Esophagus squamous epithelium (tissue), 5 donors: Measurements from ENCODE around the gene IL20RA. TPM values are rescaled to one million over a fixed set of nuclear protein-coding genes. Genes with fewer than 3 reads are reported as not detected.

Experiments used
- DNase-seq: peaks from one replicate; lab custom pipeline; 2025; lab: John Stamatoyannopoulos, UW
- H3K27ac ChIP-seq, 4 donors: fragments of 200-600 bp; sonication (generic); one replicate each; pipeline ENCODE4 v1.5.1; 2016 to 2019; ENCODE audit warnings: mild to moderate bottlenecking in 1 of 4
- H3K27me3 ChIP-seq, 4 donors: fragments of 200-600 bp; sonication (generic); 1 replicate in 3 of 4; 2 replicates in 1 of 4; pipeline versions ENCODE4 v1.5.1 to v1.6.0; 2017 to 2021; ENCODE audit warnings: antibody characterized with exemption in 1 of 4
- H3K36me3 ChIP-seq, 3 donors: fragments of 200-600 bp; sonication (generic); one replicate each; pipeline ENCODE4 v1.5.1; 2016 to 2019
- H3K4me1 ChIP-seq, 3 donors: fragments of 200-600 bp; sonication (generic); one replicate each; pipeline ENCODE4 v1.5.1; 2017 to 2019
- H3K4me3 ChIP-seq, 4 donors: fragments of 200-600 bp; sonication (generic); 1 replicate in 3 of 4; 2 replicates in 1 of 4; pipeline ENCODE4 v1.5.1; 2016 to 2019; ENCODE audit warnings: mild to moderate bottlenecking in 2 of 4, moderate library complexity in 1 of 4
- H3K9me3 ChIP-seq, 3 donors: fragments of 200-600 bp; sonication (generic); one replicate each; pipeline ENCODE4 v1.5.1; 2016 to 2019
- POLR2A ChIP-seq, 4 donors: fragments of 450-650 bp; IDR thresholded peaks; one replicate each; pipeline ENCODE4 v1.6.1; 2017; ENCODE audit warnings: antibody characterized with exemption in 4 of 4, mild to moderate bottlenecking in 4 of 4, moderate library complexity in 3 of 4
- WGBS, 2 donors: methylation state at CpG; one replicate each; pipeline ENCODE4 v1.1.5; 2018; 5-methylcytosine and 5-hydroxymethylcytosine counted together
- intact Hi-C: fragments of 100-400 bp; cut with DNase I; formaldehyde crosslinking; loops from one replicate; pipeline ENCODE4 v1.15.0; 2022
- total RNA-seq, 4 donors: library from RNA; depleted of rRNA; stranded (reverse); fragments of >200 nt; gene quantifications; one replicate each; pipeline ENCODE4 v1.1.0, GENCODE V29; 2016
- TF ChIP-seq, protein P1 (sequence below), 6 experiments: fragments of 450-650 bp in 4 of 6; fragments of 200-600 bp in 2 of 6; sonication (generic) in 2 of 6; IDR thresholded peaks; one replicate each; pipeline ENCODE4 v1.5.1; 2016 to 2019; ENCODE audit warnings: antibody characterized with exemption in 6 of 6, mild to moderate bottlenecking in 4 of 6, moderate library complexity in 4 of 6
- donor health status: DM: yes; HTN: yes; CAD: no.

Gene IL20RA
- total RNA-seq, 4 donors from 2014 or later = 11.1 to 20.7 (median 13.1) TPM

- TF ChIP-seq POLR2A (IDR thresholded peaks at IDR 0.05) = no peak
- TF ChIP-seq, protein P1, sequence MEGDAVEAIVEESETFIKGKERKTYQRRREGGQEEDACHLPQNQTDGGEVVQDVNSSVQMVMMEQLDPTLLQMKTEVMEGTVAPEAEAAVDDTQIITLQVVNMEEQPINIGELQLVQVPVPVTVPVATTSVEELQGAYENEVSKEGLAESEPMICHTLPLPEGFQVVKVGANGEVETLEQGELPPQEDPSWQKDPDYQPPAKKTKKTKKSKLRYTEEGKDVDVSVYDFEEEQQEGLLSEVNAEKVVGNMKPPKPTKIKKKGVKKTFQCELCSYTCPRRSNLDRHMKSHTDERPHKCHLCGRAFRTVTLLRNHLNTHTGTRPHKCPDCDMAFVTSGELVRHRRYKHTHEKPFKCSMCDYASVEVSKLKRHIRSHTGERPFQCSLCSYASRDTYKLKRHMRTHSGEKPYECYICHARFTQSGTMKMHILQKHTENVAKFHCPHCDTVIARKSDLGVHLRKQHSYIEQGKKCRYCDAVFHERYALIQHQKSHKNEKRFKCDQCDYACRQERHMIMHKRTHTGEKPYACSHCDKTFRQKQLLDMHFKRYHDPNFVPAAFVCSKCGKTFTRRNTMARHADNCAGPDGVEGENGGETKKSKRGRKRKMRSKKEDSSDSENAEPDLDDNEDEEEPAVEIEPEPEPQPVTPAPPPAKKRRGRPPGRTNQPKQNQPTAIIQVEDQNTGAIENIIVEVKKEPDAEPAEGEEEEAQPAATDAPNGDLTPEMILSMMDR (IDR thresholded peaks at IDR 0.05) = no peak
- WGBS, 2 donors = 66 to 76% methylated on average over 3 of the region's 3 CpGs
- intact Hi-C loops = no loop called here
- Histone ChIP-seq H3K4me1 (peaks cover 0 to 50% (median 0%) of the 10 kb centered on the region in 3 donors), H3K27me3 (peaks cover 0 to 4% (median 0%) of the 10 kb centered on the region in 4 donors), H3K27ac (no peak overlapping the region), H3K36me3 (no peaks in the 10 kb centered on the region), H3K9me3 (no peaks in the 10 kb centered on the region), H3K4me3 (no peak overlapping the region)
- no peak for DNase-seq
Observed at GRCh38 chr6:137017081-137017480, 27.7 kb downstream of the IL20RA start.

DNA sequence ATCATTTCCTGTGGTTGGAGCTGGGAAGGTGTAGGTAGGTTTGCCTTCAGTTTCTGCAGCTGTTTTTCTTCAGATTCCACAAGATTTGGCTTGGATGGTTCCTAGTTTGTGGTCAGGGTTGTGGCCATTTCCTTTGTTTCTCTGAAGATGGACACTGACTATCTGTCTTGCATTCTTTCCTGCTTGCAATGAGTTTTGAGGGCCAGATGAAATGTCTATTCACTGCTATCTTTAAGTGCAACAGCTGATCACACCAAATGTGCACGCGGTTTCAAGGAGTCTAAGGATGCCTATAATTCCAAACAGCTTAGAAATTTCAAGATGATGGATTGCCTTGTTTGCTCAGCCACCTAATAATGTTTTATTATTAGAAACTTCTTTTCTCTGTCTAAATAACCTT is 28.4 kb downstream of the IL20RA start:
- no peaks in the 10 kb centered on the region for H3K36me3 ChIP-seq
- H3K4me1 ChIP-seq = peaks cover 0 to 55% (median 0%) of the 10 kb centered on the region in 3 donors
- DNase-seq = no peak
- intact Hi-C loops = no loop called here
- peaks cover 0 to 4% (median 0%) of the 10 kb centered on the region in 4 donors for H3K27me3 ChIP-seq
- H3K9me3 ChIP-seq = no peaks in the 10 kb centered on the region
- no peak for TF ChIP-seq POLR2A (IDR thresholded peaks at IDR 0.05)
- TF ChIP-seq, protein P1 (IDR thresholded peaks at IDR 0.05) = no peak
- H3K4me3 ChIP-seq = no peak overlapping the region
- no peak overlapping the region for H3K27ac ChIP-seq
- 48 to 74% methylated on average over 2 of the region's 2 CpGs for WGBS, 2 donors

DNA sequence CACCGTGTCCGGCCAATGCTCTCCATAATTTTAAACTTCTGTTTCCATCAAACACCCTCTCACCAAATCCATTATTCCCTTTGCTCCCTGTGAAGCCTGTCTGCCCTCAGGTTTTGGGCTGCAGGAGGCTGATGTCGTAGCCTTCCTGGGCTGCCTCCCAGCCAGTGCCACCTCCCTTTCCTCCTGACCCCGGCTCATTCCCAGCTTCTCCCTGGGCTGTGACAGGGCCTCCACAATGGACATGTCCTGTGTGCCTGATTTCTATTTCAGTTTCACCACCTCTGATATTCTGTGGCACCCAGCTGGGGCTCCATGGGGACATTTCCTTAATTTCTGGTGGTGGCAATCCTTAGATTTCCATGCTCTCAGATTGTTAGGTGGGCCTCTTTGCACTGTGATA is 28.8 kb downstream of the IL20RA start:
- H3K4me3 ChIP-seq = no peak overlapping the region
- peaks cover 0 to 58% (median 3%) of the 10 kb centered on the region in 3 donors for H3K4me1 ChIP-seq
- H3K36me3 ChIP-seq = no peaks in the 10 kb centered on the region
- no peak for DNase-seq
- 64 to 73% methylated on average over 3 to 4 of the region's 4 CpGs for WGBS, 2 donors
- TF ChIP-seq POLR2A (IDR thresholded peaks at IDR 0.05) = no peak
- TF ChIP-seq, protein P1 (IDR thresholded peaks at IDR 0.05) = no peak
- H3K27me3 ChIP-seq = peaks cover 0 to 4% (median 0%) of the 10 kb centered on the region in 4 donors
- no peaks in the 10 kb centered on the region for H3K9me3 ChIP-seq
- intact Hi-C loops = no loop called here
- H3K27ac ChIP-seq = no peak overlapping the region

- H3K9me3 ChIP-seq = no peaks in the 10 kb centered on the region
- no peak for DNase-seq
- H3K36me3 ChIP-seq = no peaks in the 10 kb centered on the region
- intact Hi-C loops = no loop called here
- peak overlapping the region; percentile 9 to 61 (median 38) for H3K27ac ChIP-seq
- TF ChIP-seq, protein P1 (IDR thresholded peaks at IDR 0.05) = peak in 5 of 6 experiments; percentile 55 to 82 (median 60)
- TF ChIP-seq POLR2A (IDR thresholded peaks at IDR 0.05) = no peak
- H3K4me3 ChIP-seq = no peak overlapping the region
- H3K4me1 ChIP-seq = peaks cover 0 to 57% (median 6%) of the 10 kb centered on the region in 3 donors
- H3K27me3 ChIP-seq = peaks cover 0 to 4% (median 0%) of the 10 kb centered on the region in 4 donors
- WGBS, 2 donors = 12 to 14% methylated on average over 5 of the region's 5 CpGs
Observed at GRCh38 chr6:137013738-137014602, 30.8 kb downstream of the IL20RA start.

DNA sequence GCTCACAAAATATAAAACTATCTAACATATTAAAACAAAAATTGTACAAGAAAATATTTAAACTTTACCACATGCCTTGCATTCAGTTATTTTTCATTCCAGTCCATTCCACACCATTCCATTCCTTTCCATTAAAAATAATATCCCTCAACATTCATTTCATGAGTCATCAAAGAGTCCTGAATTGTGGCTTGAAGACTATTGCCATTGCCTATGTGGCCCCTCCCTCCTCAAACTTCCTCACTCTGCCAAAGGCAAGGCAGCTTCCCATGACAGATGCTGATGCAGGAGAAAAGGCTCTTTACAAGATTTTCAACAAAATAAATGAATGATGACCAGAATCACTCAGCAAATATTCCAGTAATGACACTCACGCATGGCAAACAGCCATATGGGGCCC is 31.7 kb downstream of the IL20RA start:
- Histone ChIP-seq H3K4me1 (peaks cover 0 to 61% (median 10%) of the 10 kb centered on the region in 3 donors), H3K4me3 (no peak overlapping the region), H3K36me3 (peaks cover 0 to 6% (median 0%) of the 10 kb centered on the region in 3 donors), H3K27ac (peak overlapping the region; percentile 9 to 61 (median 38)), H3K27me3 (peaks cover 0 to 4% (median 0%) of the 10 kb centered on the region in 4 donors), H3K9me3 (no peaks in the 10 kb centered on the region)
- WGBS, 2 donors = 58 to 87% methylated on average over 1 of the region's 1 CpG
- intact Hi-C loops = no loop called here
- TF ChIP-seq, protein P1 (IDR thresholded peaks at IDR 0.05) = no peak
- TF ChIP-seq POLR2A (IDR thresholded peaks at IDR 0.05) = no peak
- DNase-seq = no peak
